Anterior cingulate cortex (tissue), 58 donors: ENCODE measurements around the gene CD320.
"Not testable (repeated sequence)": the region's sequence is repeated elsewhere in the genome, so short reads cannot be mapped to it uniquely, and the experiment has no call there.

Experiments used
- DNase-seq, 58 donors: peaks; one replicate each; lab custom pipeline; 2025; lab: John Stamatoyannopoulos, UW

CD320 gene

DNA sequence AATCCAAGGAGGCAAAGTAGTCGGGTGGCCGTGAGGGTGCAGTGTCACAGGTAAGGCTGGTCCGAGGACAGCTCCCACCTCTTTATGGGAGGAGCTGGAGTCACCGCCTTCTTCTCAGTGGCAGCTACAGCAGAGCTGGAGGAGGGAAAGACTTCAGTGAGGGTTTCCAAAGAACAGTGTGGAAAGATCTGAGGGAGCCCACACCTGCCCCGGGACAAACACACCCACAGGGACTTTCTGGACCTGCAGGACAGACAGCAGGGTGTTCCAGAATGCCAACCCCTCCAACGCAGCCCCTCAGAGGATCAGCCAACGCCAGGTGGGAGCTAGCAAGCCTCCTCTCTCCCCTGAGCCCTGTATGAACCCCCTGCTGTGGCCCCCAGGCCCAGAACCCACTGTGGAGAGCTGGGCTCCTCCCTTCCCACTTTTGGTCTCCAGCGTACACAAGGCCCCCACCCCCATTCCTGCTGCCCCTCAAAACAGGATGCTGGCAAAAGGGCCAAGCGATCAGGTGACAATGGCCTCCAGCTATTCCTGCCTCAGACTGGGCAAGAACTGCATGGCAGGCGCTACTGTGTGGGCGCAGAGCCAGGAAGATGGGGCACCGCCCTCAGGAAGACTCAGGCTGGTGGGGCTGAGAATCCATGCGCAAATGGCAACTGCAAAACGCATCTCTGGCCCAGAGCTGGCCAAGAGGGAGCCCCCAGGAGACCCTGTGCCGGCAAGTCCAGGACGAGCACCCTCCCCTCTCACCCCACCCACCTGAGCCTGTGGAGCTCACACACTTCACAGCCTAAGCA, 3.5 kb upstream of the CD320 start:
- DNase-seq: no peak

DNA sequence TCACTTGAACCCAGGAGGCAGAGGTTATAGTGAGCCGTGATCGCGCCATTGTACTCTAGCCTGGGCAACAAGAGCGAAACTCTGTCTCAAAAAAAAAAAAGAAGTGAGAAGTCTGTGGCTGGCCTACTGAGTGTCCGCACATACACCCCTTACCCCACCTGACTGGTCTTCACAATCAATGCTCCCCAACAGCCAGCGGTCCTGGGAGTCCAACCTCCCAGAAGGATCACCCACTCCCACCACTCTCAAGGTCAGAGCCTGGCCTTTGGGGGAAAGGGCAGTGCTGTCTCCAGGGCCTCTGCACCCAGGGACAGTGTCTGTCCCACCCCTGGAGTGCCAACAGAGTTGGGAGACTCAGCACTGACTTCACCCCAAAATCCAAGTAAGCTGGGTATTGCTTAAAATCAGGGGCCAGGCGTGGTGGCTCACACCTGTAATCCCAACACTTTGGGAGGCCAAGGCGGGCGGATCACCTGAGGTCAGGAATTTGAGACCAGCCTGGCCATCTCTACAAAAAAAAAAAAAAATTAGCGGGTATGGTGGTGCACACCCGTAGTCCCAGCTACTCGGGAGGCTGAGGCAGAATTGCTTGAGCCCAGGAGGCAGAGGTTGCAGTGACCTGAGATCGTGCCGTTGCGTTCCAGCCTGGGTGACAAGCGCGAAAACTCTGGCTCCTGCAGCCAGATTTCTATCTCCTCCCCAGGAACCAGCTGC, 2.3 kb upstream of the CD320 start:
- no peak for DNase-seq

DNA sequence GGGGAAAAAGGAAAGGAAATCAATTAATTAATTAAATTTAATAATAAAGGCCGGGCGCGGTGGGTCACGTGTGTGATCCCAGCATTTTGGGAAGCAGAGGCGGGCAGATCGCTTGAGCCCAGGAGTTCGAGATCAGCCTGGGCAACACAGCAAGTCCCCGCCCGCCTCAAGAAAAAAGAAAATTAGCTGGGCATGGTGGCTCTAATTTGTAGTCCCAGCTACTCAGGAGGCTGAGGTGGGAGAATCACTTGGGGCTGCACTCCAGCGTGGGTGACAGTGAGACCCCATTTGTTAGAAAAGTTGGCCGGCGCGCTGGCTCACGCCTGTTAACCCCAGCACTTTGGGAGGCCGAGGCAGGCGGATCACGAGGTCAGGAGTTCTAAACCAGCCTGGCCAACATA, 733 bp upstream of the CD320 start:
- DNase-seq: no peak

DNA sequence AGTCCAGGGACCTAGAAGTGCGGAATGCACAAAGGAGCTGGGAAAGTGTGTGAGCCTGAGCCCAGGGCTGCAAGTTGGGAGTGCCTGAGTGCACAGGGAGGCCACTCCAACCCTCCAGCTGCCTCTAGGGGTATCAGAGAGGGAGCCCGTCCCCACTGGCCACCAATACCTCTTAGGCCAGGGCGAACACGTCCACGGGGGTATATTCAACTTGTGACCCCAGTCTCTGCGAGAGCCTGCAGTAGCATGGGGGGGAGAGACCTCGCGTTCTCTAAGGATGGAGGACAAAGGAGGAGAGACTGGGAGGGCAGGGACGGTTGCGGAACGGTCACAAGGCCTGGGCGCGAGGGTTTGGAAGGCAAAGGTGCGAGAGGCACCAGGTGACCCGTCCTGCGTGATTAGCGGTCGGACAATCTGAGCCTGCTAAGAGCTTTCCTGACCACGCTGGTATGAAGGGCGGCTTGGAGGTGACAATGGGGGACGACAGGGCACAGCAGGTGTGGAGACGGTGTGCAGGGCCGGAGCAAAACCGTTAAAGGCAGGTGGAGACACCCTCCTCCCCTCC, 676 bp downstream of the CD320 start:
- DNase-seq: no peak

DNA sequence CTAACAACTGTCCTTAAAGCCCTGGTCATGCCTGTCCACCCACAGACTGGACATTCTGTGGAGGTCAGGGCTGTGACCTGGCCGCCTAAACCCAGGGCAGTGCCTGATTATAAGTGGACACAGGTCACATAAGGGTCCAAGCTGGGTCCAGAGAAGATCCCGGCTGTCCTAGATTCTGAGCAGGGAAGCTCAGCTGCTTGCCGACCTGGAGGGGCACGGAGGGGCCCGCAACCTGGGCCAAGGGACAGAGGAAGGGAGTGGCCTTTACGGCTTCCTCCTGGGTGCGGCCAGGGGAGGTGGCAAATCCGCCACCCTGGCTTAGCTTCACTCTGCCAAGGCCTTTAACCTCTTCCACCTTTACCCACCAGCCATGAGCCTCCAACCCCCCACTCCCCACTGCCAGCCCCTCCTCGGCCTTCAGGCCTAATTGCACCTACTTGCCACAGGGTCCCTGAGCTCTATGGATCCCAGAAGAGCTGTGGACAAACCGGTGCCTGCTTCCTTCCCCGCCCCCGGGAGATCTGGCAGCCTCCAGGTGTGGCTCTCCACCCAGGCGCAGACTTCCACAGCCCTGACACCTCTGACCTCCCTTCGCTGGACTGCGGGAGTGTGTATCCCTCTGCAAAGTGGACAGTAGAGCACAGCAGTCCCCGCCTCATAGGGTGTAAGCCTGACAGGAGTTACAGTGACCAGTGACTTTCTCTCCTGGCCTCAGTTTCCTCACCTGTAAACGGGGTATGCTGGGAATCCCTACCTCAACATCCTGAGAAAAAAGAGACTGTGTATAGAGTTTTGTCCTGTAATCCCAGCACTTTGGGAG, 1.7 kb downstream of the CD320 start:
- no peak for DNase-seq

DNA sequence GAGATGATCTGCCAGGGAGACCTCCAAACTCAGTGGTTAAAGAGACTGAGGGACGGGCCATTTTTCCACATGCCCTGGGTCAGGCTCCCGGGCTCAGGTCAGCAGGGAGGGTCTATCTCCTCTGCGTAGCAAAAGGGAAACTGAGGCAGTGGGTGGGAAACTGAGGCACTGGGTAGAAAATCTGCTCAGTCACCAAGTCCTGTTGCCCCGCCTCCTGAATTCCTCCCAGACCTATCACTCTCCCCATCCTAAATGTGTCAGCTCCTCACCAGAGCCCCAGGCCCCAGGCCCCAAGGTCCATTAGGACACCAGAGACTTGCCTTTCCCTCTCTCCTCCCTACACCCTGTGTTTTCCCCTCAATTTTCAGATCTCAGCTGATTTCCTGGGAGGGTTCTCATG, 2.4 kb downstream of the CD320 start:
- DNase-seq: no peak

DNA sequence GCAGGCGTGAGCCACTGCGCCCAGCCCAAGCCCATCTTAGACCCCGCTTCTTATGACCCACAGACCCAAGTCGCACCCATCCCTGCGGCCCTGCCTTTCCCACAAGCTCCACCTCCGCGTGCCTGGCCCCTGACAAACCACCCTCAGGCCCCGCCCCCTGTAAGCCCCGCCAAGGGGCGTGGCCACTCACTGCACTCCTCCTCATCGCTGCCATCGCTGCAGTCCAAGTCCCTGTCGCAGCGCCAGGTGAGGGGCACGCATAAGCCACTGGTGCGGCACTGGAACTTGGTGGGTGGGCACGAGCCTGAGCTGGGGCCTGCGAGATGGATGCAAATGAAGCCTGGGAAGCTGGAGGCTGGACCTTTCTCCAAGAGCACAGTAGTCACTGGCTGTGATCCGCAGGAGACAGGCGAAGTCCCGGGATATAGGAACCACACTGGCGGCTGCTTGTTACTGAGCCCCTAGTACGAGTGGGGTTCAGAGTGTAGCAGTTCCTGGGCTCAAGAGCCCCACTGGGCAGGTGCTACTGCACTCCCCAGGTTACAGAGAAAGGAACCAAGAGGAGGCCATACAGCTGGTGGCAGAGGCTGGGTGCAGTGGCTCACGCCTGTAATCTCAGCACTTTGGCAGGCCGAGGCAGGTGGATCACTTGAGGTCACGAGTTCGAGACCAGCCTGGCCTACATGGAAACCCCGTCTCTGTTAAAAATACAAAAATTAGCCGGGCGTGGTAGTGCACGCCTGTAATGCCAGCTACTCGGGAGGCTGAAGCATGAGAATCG, 3.1 kb downstream of the CD320 start:
- no peak for DNase-seq

DNA sequence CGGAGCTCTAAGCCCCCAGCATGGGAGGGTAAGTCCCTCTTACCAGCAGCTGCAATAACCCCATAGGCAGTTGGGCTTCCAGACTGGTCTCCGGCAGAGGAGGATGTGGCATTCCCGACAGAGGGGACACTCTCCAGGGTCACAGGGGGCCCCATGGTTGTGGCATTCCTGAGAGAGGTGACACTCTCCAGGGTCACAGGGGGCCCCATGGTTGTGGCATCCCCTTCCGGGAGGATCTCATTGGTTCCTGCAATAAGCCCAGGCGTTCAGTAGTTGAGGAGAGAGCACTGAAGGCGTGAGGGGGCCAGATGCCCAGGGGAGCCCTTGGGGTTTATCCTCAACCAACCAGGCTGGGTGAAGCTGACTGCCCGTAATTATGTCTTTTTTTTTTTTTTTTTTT, 5.4 kb downstream of the CD320 start:
- DNase-seq: no peak

DNA sequence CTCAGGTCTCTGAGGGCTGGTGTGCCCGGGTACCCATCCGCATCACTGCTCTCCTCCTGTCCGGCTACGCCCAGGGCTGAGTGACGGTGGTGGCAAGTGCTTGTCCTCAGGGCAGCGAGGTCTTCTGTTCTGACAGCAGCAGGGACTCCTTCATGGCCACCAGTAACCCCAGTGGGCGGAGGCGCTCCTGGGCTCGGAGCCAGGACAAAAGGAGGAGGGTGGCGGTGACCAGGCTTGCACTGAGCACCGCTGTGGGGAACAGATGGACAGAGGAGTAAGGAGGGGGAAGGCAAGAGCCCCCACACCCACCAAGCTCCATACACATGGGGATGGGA, 5.8 kb downstream of the CD320 start:
- peak in 2 of 58 donors; percentile 5 to 15 for DNase-seq

DNA sequence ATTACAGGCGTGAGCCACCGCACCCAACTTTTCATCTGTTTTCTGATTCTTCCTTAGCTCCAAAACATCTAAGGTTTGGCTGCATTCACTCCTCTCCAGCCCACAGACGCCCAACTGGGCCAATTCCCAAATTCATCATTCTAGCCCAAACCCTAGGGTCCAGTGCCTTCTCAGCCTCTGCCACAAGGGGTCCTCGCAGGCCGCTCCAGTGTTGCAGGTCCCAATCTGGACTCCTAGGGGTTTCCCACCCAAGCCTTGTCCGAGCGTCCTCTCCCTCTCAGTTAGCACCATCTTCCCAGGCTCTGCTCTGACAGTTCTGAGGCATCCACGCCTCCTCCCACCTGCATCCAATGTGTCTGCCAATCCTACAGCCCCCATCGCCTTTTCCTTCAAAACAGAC, 16.8 kb downstream of the CD320 start:
- not testable (repeated sequence) for DNase-seq

DNA sequence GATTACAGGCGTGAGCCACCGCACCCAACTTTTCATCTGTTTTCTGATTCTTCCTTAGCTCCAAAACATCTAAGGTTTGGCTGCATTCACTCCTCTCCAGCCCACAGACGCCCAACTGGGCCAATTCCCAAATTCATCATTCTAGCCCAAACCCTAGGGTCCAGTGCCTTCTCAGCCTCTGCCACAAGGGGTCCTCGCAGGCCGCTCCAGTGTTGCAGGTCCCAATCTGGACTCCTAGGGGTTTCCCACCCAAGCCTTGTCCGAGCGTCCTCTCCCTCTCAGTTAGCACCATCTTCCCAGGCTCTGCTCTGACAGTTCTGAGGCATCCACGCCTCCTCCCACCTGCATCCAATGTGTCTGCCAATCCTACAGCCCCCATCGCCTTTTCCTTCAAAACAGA, 31.6 kb downstream of the CD320 start:
- not testable (repeated sequence) for DNase-seq

DNA sequence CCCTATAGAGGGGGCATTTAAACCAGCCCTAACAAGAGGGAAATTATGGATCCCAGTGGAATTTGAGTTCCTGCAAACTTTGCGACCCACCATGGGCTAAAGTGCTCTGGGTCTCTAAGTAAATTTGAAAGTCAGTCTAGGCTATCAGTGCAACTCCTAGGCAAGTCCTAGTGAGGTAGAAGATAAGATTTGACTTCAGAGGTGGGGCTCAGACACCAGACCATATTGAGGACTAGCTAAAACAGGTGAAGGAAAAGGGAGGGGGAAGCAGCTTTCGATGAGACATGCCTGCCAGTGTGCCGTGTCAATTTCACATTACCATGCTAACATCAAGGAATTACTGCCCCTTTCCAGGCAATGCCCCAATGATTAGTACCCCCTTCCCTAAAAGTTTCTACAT, 38.4 kb downstream of the CD320 start:
- DNase-seq: no peak

DNA sequence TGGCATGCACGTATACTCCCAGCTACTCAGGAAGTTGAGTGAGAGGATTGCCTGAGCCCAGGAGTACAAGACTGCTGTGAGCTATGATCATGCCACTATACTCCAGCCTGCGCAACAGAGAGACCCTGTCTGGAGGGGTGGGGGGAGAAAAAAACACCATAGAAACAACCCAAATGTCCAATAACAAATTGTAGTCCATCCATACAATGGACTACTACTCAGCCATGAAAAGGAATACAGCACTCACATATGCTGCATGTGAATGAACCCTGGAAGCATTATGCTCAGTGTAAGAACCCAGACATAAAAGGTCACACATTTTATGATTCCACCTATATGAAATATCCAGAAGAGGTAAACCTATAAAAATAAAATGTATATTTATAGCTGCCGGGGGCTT, 42.3 kb downstream of the CD320 start:
- no peak for DNase-seq

DNA sequence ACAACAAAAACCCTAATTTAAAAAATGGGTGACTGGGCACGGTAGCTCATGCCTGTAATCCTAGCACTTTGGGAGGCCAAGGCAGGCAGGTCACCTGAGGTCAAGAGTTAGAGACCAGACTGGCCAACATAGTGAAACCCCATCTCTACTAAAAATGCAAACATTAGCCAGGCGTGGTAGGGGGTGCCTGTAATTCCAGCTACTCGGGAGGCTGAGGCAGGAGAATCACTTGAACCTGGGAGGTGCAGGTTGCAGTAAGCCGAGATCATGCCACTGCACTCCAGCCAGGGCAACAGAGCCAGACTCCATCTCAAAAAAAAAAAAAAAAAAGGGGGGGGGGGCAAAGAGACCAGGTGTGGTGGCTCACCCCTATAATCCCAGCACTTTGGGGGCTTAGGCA, 43.9 kb downstream of the CD320 start:
- not testable (repeated sequence) for DNase-seq

DNA sequence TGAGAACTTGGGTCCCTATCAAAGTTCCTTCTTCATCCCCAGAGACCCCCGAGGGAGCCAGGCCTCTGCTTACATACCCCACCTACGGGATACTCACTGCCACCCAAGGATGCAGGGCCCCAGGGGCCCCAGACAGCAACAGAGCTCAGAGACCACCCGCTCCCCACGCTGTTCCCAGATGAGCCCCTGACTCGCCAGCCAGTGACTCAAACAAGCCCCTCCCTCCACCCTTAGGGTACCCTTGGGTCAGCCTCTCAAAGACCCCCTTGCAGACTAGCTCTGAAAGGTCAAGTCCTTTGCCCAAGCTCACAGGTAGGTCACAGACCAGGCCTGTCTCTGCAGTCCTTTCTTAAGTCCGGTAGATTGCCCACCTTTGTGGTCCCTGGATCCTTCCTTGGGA, 45.7 kb downstream of the CD320 start:
- no peak for DNase-seq

DNA sequence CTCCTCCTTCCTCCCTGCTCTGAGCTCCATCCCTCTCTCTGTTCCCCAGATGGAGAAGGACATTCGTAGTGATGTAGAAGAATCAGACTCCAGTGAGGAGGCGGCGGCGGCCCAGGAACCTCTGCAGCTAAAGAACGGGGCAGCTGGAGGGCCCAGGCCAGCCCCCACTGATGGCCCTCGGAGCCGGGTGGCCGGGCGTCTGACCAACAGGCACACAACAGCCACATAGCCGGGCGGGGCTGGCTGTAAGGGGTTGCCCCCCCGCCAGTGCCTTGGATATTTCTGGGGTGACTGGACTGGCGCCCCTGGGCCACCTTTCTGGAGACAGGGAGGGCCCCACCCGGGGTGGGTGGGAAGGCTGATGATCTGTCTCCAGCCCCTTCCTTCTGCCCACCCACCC, 46.3 kb downstream of the CD320 start:
- DNase-seq: no peak

DNA sequence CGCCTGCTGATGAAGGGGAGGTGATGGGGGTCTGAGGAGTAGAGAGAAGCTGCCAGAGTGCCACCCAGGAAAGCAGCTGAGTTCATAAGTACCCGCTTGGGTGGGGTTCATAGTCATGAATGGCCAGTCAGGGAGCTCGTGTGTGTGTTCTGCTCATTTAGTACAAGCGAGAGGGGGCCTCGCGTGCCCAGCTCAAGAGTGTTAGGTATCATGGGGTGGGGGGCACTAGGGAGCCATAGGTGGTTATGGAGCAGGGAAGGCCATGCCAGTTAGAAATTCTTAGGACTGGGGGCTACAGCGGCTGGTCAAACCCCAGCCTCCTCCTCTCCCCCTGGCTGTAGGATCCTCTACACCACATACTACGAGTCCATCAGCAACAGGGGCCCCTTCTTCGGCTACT, 46.8 kb downstream of the CD320 start:
- DNase-seq: no peak

DNA sequence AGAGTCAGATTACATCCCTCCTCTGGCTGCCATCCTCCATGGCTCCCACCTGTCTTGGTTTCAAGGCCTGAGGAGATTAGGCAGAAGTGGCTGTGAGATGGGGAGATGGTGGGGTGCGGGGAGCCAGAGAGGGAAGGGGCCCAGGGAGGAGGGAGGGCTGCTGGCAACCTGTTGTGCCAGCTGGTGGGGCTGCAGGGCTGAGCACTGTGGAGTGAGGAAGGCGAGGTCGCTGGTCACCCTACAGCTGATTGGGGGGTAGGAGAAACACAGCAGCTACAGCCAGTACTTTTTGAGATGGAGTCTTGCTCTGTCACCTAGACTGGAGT, 48.3 kb downstream of the CD320 start:
- no peak for DNase-seq

DNA sequence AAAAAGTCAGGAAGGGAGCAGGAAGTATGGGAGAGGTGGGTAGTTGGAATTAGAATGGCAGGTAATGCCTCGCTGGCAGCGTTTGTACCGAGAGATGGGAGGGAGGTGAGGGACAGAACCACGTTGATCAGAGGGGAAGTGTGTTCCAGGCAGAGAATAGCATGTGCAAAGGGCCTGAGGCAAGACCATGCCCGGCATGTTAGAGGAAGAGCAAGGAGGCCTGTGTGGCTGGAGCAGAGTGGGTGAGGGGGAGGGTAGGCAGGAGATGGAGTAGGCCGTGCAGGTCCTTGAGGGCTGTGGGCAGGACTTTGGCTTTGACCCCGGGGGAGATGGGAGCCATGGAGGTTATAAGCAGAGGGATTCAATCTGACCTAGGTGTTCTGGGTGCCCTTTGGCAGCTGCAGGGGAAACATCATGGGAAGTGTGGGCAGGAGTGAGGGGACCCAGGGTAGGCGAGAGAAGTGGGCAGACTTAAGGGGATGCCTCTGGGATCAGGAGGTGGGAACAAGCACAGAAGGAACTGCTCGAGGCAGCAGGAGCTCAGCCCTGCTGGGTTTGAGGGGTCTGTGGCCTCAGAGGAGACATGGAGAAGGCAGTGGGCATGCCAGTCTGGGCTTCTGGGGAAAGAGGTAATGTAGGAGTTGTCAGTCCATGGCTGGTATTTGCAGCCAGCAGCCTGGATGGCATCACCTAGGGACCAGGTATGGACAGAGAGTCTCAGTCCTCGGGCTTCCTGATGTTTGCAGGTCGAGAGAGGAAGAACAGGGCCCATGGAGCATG, 48.8 kb downstream of the CD320 start:
- no peak for DNase-seq

DNA sequence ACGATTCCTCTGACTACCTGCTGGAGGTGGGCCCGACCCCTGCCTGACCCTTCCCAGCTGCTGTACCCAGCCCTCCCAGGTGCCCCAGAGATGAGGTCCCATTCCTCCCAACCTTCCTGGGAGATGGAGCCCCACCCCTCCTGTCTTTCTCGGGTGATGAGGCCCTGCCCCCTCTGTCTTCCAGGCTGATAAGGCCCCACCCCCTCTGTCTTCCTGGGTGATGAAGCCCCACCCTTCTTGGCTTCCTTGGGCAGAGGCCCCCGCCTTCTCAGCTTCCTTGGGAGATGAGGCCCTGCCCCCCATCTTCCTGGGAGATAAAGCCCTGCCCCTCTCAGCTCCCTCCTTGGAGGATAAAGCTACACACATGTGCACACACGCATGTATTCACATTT, 51.1 kb downstream of the CD320 start:
- no peak for DNase-seq
